Esophagus muscularis mucosa (tissue), 4 donors: ENCODE results near the gene LRMDA.

ENCODE experiments used
- EP300 ChIP-seq: sonication (generic); formaldehyde crosslinking; IDR thresholded peaks from one replicate; pipeline ENCODE4 v1.6.1; 2017; ENCODE audit warnings: antibody characterized with exemption
- POLR2A ChIP-seq: fragments of 450-650 bp; IDR thresholded peaks from one replicate; pipeline ENCODE4 v1.6.1; 2017; ENCODE audit warnings: antibody characterized with exemption, moderate library complexity, mild to moderate bottlenecking, low read depth
- POLR2AphosphoS5 ChIP-seq, 2 donors: sonication (generic); formaldehyde crosslinking; IDR thresholded peaks; one replicate each; pipeline ENCODE4 v1.6.1; 2017; ENCODE audit warnings: antibody characterized with exemption in 2 of 2
- TF ChIP-seq, protein P1 (sequence below), 3 experiments: fragments of 200-600 bp in 2 of 3; fragments of 450-650 bp in 1 of 3; sonication (generic) in 2 of 3; IDR thresholded peaks; one replicate each; pipeline ENCODE4 v1.5.1; 2017 to 2019; ENCODE audit warnings: antibody characterized with exemption in 3 of 3, mild to moderate bottlenecking in 2 of 3, moderate library complexity in 1 of 3

DNA sequence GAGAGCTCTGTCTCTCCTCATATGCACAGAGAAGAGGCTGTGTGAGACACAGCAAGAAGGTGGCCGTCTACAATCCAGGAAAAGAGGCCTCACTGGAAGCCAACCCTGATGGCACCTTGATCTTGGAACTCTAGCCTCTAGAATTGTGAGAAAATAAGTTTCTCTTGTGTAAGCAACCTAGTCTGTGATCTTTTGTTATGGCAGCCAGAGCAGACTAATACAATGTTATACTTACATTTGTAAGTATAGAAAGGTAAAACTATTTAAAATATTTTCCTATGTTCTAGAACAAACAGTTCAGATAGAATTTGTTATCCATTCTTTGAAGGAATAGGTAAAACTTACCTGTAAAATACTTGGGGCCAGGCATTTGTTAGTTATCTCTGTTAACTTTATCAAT, 53.3 kb downstream of the LRMDA start:
- TF ChIP-seq, protein P1, sequence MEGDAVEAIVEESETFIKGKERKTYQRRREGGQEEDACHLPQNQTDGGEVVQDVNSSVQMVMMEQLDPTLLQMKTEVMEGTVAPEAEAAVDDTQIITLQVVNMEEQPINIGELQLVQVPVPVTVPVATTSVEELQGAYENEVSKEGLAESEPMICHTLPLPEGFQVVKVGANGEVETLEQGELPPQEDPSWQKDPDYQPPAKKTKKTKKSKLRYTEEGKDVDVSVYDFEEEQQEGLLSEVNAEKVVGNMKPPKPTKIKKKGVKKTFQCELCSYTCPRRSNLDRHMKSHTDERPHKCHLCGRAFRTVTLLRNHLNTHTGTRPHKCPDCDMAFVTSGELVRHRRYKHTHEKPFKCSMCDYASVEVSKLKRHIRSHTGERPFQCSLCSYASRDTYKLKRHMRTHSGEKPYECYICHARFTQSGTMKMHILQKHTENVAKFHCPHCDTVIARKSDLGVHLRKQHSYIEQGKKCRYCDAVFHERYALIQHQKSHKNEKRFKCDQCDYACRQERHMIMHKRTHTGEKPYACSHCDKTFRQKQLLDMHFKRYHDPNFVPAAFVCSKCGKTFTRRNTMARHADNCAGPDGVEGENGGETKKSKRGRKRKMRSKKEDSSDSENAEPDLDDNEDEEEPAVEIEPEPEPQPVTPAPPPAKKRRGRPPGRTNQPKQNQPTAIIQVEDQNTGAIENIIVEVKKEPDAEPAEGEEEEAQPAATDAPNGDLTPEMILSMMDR (IDR thresholded peaks at IDR 0.05): no peak
- no peak for TF ChIP-seq POLR2A
- TF ChIP-seq POLR2AphosphoS5 (IDR thresholded peaks at IDR 0.05): no peak
- TF ChIP-seq EP300: no peak
